MCF 10A (cell line): ENCODE measurements around the gene PHF20. TPM values are rescaled to one million over a fixed set of nuclear protein-coding genes. Genes with fewer than 3 reads are reported as not detected.
"Not testable (repeated sequence)": the region's sequence is repeated elsewhere in the genome, so short reads cannot be mapped to it uniquely, and the experiment has no call there.

Experiments
- BruUV-seq: library from RNA; stranded (reverse); fragments of 400-500 nt; replicated peaks from 2 replicates; lab custom pipeline; 2021; lab: Mats Ljungman, UMichigan
- CTCF ChIA-PET: fragments of 300-600 bp; sonication (Branson Sonifier 250); formaldehyde crosslinking; extraction: SDS; loops from one replicate; lab custom pipeline; 2021; ENCODE audit warnings: antibody characterized with exemption, inconsistent platforms; lab: Yijun Ruan, JAX
- POLR2A ChIA-PET: fragments of 300-600, 350-650 bp; sonication (Branson Sonifier 250); formaldehyde crosslinking; extraction: SDS; loops from one replicate; lab custom pipeline; 2020; ENCODE audit warnings: antibody characterized with exemption, inconsistent platforms; lab: Yijun Ruan, JAX
- DNase-seq: peaks from one replicate; pipeline ENCODE4 v3.0.0-alpha.2; 2018; ENCODE audit not compliant: unreplicated experiment
- H3K27ac Mint-ChIP-seq: one replicate; pipeline ENCODE4 v1.8.0; 2022; ENCODE audit warnings: mild to moderate bottlenecking, low read depth, mixed read lengths; ENCODE audit not compliant: unreplicated experiment
- H3K27me3 Mint-ChIP-seq: one replicate; pipeline ENCODE4 v1.8.0; 2022; ENCODE audit warnings: mixed read lengths; ENCODE audit not compliant: insufficient read depth, unreplicated experiment
- H3K36me3 Mint-ChIP-seq: one replicate; pipeline ENCODE4 v1.8.0; 2022; ENCODE audit warnings: mild to moderate bottlenecking, moderate library complexity, mixed read lengths; ENCODE audit not compliant: insufficient read depth, unreplicated experiment
- H3K4me1 Mint-ChIP-seq: one replicate; pipeline ENCODE4 v1.8.0; 2022; ENCODE audit warnings: mixed read lengths; ENCODE audit not compliant: insufficient read depth, unreplicated experiment
- H3K4me3 Mint-ChIP-seq: one replicate; pipeline ENCODE4 v1.8.0; 2022; ENCODE audit warnings: mild to moderate bottlenecking, moderate library complexity, mixed read lengths; ENCODE audit not compliant: unreplicated experiment
- H3K9me3 Mint-ChIP-seq: one replicate; pipeline ENCODE4 v1.8.0; 2022; ENCODE audit warnings: mixed read lengths; ENCODE audit not compliant: unreplicated experiment
- intact Hi-C: fragments of 100-400 bp; cut with micrococcal nuclease; formaldehyde crosslinking; loops from 2 replicates; pipeline ENCODE4 v1.14.1; 2022
- total RNA-seq: library from RNA; stranded (reverse); gene quantifications from 2 replicates; pipeline ENCODE4 v1.2.3, GENCODE V29; 2022
- TF ChIP-seq, protein P1 (sequence below): fragments of 200-600 bp; IDR thresholded peaks from one replicate; pipeline ENCODE4 v1.8.0; 2022; ENCODE audit warnings: antibody characterized with exemption, mild to moderate bottlenecking; ENCODE audit not compliant: unreplicated experiment

The PHF20 gene
- total RNA-seq, 1 experiment from 2014 or later: 74.7 TPM

- intact Hi-C loops: no loop called here
- no peak for DNase-seq
- ChIA-PET CTCF (interaction anchor here (0.5 to 1.5 kb wide), 3 partner anchors 11 to 1943 kb away, joined by 3 to 6 read pairs (median 3); no protein-coding TSS in a partner anchor), POLR2A (interaction anchor here (0.5 to 1.5 kb wide), 4 partner anchors 11 to 455 kb away, joined by 3 to 5 read pairs (median 4); no protein-coding TSS in a partner anchor)
- Mint-ChIP-seq H3K27ac (no peak overlapping the region), H3K36me3 (peaks cover 29% of the 10 kb centered on the region), H3K4me3 (no peak overlapping the region), H3K27me3 (no peaks in the 10 kb centered on the region), H3K9me3 (no peaks in the 10 kb centered on the region), H3K4me1 (peaks cover 6% of the 10 kb centered on the region)
- TF ChIP-seq, protein P1, sequence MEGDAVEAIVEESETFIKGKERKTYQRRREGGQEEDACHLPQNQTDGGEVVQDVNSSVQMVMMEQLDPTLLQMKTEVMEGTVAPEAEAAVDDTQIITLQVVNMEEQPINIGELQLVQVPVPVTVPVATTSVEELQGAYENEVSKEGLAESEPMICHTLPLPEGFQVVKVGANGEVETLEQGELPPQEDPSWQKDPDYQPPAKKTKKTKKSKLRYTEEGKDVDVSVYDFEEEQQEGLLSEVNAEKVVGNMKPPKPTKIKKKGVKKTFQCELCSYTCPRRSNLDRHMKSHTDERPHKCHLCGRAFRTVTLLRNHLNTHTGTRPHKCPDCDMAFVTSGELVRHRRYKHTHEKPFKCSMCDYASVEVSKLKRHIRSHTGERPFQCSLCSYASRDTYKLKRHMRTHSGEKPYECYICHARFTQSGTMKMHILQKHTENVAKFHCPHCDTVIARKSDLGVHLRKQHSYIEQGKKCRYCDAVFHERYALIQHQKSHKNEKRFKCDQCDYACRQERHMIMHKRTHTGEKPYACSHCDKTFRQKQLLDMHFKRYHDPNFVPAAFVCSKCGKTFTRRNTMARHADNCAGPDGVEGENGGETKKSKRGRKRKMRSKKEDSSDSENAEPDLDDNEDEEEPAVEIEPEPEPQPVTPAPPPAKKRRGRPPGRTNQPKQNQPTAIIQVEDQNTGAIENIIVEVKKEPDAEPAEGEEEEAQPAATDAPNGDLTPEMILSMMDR: no peak
- no TSS peak for BruUV-seq
Measured at GRCh38 chr20:35838205-35838604, 66.4 kb downstream of the PHF20 start.

GRCh38 chr20:35839904-35840303 lies 68.1 kb downstream of the PHF20 start:
- POLR2A ChIA-PET: interaction anchor here (0.6 to 1.5 kb wide), 4 partner anchors 10 to 117 kb away, joined by 3 to 6 read pairs (median 4); partner anchors contain the start of gene PHF20
- DNase-seq: no peak
- Mint-ChIP-seq H3K9me3 (no peaks in the 10 kb centered on the region), H3K36me3 (peaks cover 43% of the 10 kb centered on the region), H3K4me1 (peaks cover 6% of the 10 kb centered on the region), H3K27ac (peak overlapping the region; percentile 27), H3K27me3 (no peaks in the 10 kb centered on the region), H3K4me3 (no peak overlapping the region)
- intact Hi-C loops: no loop called here
- CTCF ChIA-PET: no interaction called here
- TF ChIP-seq, protein P1: no peak
- BruUV-seq: no TSS peak

GRCh38 chr20:35840421-35840820 lies 68.6 kb downstream of the PHF20 start:
- Mint-ChIP-seq H3K4me1 (peaks cover 6% of the 10 kb centered on the region), H3K4me3 (no peak overlapping the region), H3K27me3 (no peaks in the 10 kb centered on the region), H3K9me3 (no peaks in the 10 kb centered on the region), H3K27ac (no peak overlapping the region), H3K36me3 (peaks cover 45% of the 10 kb centered on the region)
- DNase-seq: no peak
- intact Hi-C loops: no loop called here
- TF ChIP-seq, protein P1: no peak
- BruUV-seq: no TSS peak
- CTCF ChIA-PET: interaction anchor here (0.8 kb wide), 1 partner anchor 152 kb away, joined by 3 read pairs; no protein-coding TSS in a partner anchor
- POLR2A ChIA-PET: interaction anchor here (0.8 to 1.5 kb wide), 4 partner anchors 9 to 69 kb away, joined by 3 to 6 read pairs (median 4); partner anchors contain the start of gene PHF20

DNA sequence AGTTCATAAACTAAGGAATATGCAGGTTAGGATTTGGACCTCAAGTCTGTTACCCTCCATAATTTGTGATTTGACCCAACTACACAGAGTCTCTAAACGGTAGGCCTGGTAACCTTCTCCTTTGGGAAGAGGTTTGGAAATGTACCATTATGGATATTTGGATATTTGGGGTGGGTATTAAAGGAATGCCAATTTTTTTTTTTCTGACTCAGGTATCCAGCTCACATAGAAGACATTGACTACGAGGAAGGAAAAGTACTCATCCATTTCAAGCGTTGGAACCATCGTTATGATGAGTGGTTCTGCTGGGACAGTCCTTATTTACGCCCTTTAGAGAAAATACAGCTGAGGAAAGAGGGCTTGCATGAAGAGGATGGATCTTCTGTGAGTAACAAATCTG lies 70.5 kb downstream of the PHF20 start:
- no peak for DNase-seq
- Mint-ChIP-seq H3K4me3 (no peak overlapping the region), H3K9me3 (no peaks in the 10 kb centered on the region), H3K27me3 (no peaks in the 10 kb centered on the region), H3K27ac (no peak overlapping the region), H3K4me1 (peaks cover 6% of the 10 kb centered on the region), H3K36me3 (peaks cover 60% of the 10 kb centered on the region)
- BruUV-seq: no TSS peak
- POLR2A ChIA-PET: interaction anchor here (1.3 to 1.5 kb wide), 2 partner anchors 9 to 19 kb away, joined by 3 to 5 read pairs; no protein-coding TSS in a partner anchor
- TF ChIP-seq, protein P1: no peak
- CTCF ChIA-PET: interaction anchor here (0.5 to 0.6 kb wide), 2 partner anchors 100 to 165 kb away, joined by 3 read pairs; partner anchors contain the start of gene RBM39
- intact Hi-C loops: no loop called here

- H3K9me3 Mint-ChIP-seq, H3K27me3 Mint-ChIP-seq, BruUV-seq, H3K4me3 Mint-ChIP-seq, intact Hi-C loops, H3K27ac Mint-ChIP-seq, H3K4me1 Mint-ChIP-seq, DNase-seq: not testable (repeated sequence)
- H3K36me3 Mint-ChIP-seq: peaks cover 75% of the 10 kb centered on the region
- ChIA-PET POLR2A (interaction anchor here (0.6 to 2.1 kb wide), 12 partner anchors 8 to 113 kb away, joined by 3 to 10 read pairs (median 4); partner anchors contain the start of genes PHF20 and RBM39), CTCF (interaction anchor here (0.6 to 1.4 kb wide), 3 partner anchors 12 to 57 kb away, joined by 3 read pairs; no protein-coding TSS in a partner anchor)
Measured at GRCh38 chr20:35843894-35844293, 72.1 kb downstream of the PHF20 start.
